Measurements from ENCODE around the gene SLC9A7. TPM values are rescaled to one million over a fixed set of nuclear protein-coding genes. Genes with fewer than 3 reads are reported as not detected.

Gene SLC9A7
- total RNA-seq, 1 experiment from 2014 or later: 13.1 TPM

DNA sequence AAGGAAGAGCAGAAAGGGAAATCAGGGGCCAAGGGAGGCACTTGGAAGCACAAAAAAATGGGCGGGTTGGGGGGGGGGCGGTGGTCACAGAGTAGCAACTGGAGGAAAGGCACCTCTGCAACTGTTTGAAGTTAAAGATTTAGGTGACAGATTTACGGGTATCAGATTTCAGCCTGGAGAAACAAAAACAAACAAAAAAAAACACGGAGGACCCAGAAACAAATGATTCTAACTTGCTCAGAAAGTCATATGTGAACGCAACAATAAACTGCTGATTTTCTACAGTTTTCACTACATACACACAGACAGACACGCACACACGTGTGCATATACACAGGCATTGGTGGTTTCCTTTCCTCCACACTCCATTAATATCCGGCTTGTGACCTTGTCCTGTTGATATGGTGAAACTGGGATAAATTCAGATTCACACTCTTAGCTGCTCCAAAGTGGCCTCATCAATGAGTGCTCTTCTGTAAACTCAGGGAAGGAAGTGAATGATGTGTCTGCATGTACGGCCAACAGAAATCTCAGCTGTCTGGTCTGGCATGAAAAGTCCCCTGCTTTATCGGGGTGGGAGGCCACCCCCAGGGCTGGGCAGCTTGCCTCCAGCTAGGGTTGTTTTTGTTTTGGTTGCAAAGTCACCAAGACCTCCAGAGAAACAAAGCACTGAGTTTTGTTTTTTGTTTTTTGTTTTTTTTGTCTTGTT, 131.1 kb downstream of the SLC9A7 start:
- ChIA-PET CTCF (no interaction called here), POLR2A (ENCODE audit: low non-redundant PET) (no interaction called here)
- H3K4me1 ChIP-seq (ENCODE audit: insufficient read depth, low read length, poor library complexity, severe bottlenecking): peaks cover 5% of the 10 kb centered on the region
- BruUV-seq (replicated peaks): no TSS peak
- no peak for DNase-seq (ENCODE audit: low spot score)
- H3K27ac ChIP-seq (ENCODE audit: low read depth, low read length, poor library complexity, severe bottlenecking): no peak overlapping the region
- TF ChIP-seq EZH2 (IDR thresholded peaks at IDR 0.05; ENCODE audit: borderline replicate concordance, low read depth, low read length, poor library complexity, severe bottlenecking): no peak
- TF ChIP-seq, protein P1, sequence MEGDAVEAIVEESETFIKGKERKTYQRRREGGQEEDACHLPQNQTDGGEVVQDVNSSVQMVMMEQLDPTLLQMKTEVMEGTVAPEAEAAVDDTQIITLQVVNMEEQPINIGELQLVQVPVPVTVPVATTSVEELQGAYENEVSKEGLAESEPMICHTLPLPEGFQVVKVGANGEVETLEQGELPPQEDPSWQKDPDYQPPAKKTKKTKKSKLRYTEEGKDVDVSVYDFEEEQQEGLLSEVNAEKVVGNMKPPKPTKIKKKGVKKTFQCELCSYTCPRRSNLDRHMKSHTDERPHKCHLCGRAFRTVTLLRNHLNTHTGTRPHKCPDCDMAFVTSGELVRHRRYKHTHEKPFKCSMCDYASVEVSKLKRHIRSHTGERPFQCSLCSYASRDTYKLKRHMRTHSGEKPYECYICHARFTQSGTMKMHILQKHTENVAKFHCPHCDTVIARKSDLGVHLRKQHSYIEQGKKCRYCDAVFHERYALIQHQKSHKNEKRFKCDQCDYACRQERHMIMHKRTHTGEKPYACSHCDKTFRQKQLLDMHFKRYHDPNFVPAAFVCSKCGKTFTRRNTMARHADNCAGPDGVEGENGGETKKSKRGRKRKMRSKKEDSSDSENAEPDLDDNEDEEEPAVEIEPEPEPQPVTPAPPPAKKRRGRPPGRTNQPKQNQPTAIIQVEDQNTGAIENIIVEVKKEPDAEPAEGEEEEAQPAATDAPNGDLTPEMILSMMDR (conservative IDR thresholded peaks at IDR 0.05; ENCODE audit: low read depth, low read length): no peak
- intact Hi-C loops (cut with micrococcal nuclease; ENCODE audit: unreplicated experiment): no loop called here
- no peaks in the 10 kb centered on the region for H3K27me3 ChIP-seq (replicated peaks; ENCODE audit: insufficient read depth, low read depth, low read length, poor library complexity)
- no peaks in the 10 kb centered on the region for H3K36me3 ChIP-seq (ENCODE audit: insufficient read depth, low read length, poor library complexity, severe bottlenecking)
- H3K9me3 ChIP-seq (ENCODE audit: low read depth, low read length, poor library complexity, severe bottlenecking): no peaks in the 10 kb centered on the region
- no peak overlapping the region for H3K4me3 ChIP-seq (ENCODE audit: low read depth, low read length, poor library complexity, severe bottlenecking)

GRCh38 chrX:46627062-46627461, 131.9 kb downstream of the SLC9A7 start:
- POLR2A ChIA-PET (ENCODE audit: low non-redundant PET): no interaction called here
- Histone ChIP-seq H3K36me3 (ENCODE audit: insufficient read depth, low read length, poor library complexity, severe bottlenecking) (no peaks in the 10 kb centered on the region), H3K9me3 (ENCODE audit: low read depth, low read length, poor library complexity, severe bottlenecking) (no peaks in the 10 kb centered on the region), H3K4me3 (ENCODE audit: low read depth, low read length, poor library complexity, severe bottlenecking) (no peak overlapping the region), H3K27ac (ENCODE audit: low read depth, low read length, poor library complexity, severe bottlenecking) (no peak overlapping the region), H3K4me1 (ENCODE audit: insufficient read depth, low read length, poor library complexity, severe bottlenecking) (peaks cover 5% of the 10 kb centered on the region), H3K27me3 (replicated peaks; ENCODE audit: insufficient read depth, low read depth, low read length, poor library complexity) (no peaks in the 10 kb centered on the region)
- DNase-seq (ENCODE audit: low spot score): no peak
- no peak for TF ChIP-seq EZH2 (IDR thresholded peaks at IDR 0.05; ENCODE audit: borderline replicate concordance, low read depth, low read length, poor library complexity, severe bottlenecking)
- TF ChIP-seq, protein P1 (conservative IDR thresholded peaks at IDR 0.05; ENCODE audit: low read depth, low read length): no peak
- no TSS peak for BruUV-seq (replicated peaks)
- intact Hi-C loops (cut with micrococcal nuclease; ENCODE audit: unreplicated experiment): no loop called here
- CTCF ChIA-PET: no interaction called here

GRCh38 chrX:46626566-46626965, 132.4 kb downstream of the SLC9A7 start:
- no TSS peak for BruUV-seq (replicated peaks)
- H3K9me3 ChIP-seq (ENCODE audit: low read depth, low read length, poor library complexity, severe bottlenecking): no peaks in the 10 kb centered on the region
- no peaks in the 10 kb centered on the region for H3K36me3 ChIP-seq (ENCODE audit: insufficient read depth, low read length, poor library complexity, severe bottlenecking)
- ChIA-PET POLR2A (ENCODE audit: low non-redundant PET) (no interaction called here), CTCF (no interaction called here)
- H3K27me3 ChIP-seq (replicated peaks; ENCODE audit: insufficient read depth, low read depth, low read length, poor library complexity): no peaks in the 10 kb centered on the region
- no peak overlapping the region for H3K4me3 ChIP-seq (ENCODE audit: low read depth, low read length, poor library complexity, severe bottlenecking)
- H3K27ac ChIP-seq (ENCODE audit: low read depth, low read length, poor library complexity, severe bottlenecking): no peak overlapping the region
- TF ChIP-seq, protein P1 (conservative IDR thresholded peaks at IDR 0.05; ENCODE audit: low read depth, low read length): no peak
- no peak for TF ChIP-seq EZH2 (IDR thresholded peaks at IDR 0.05; ENCODE audit: borderline replicate concordance, low read depth, low read length, poor library complexity, severe bottlenecking)
- intact Hi-C loops (cut with micrococcal nuclease; ENCODE audit: unreplicated experiment): no loop called here
- peaks cover 5% of the 10 kb centered on the region for H3K4me1 ChIP-seq (ENCODE audit: insufficient read depth, low read length, poor library complexity, severe bottlenecking)
- DNase-seq (ENCODE audit: low spot score): peak; percentile 40

All from A673 (cell line).